H54 (cell line): ENCODE data around the gene DOCK9.
A peak's percentile ranks its signal among the peaks of the same experiment; 100 is the strongest.

Experiments used
- DNase-seq: peaks from one replicate; pipeline ENCODE4 v3.0.0; 2011; ENCODE audit warnings: low spot score, mixed read lengths; ENCODE audit not compliant: insufficient read length
- FAIRE-seq: peaks from 3 replicates; lab custom pipeline; 2011; peaks lifted over from hg19 to GRCh38; lab: Jason Lieb, UNC
- POLR2A ChIP-seq: IDR thresholded peaks from 2 replicates; pipeline ENCODE4 v1.6.1; 2011; ENCODE audit warnings: low read depth, mild to moderate bottlenecking, low read length

The DOCK9 gene

GRCh38 chr13:98918771-98919170 lies 59.1 kb downstream of the DOCK9 start:
- FAIRE-seq (no peak), DNase-seq (no peak)
- no peak for TF ChIP-seq POLR2A

- DNase-seq, result no peak
- FAIRE-seq, result no peak
- TF ChIP-seq POLR2A, result no peak
Measured at GRCh38 chr13:98917116-98917515, 60.7 kb downstream of the DOCK9 start.

GRCh38 chr13:98916403-98916802 lies 61.5 kb downstream of the DOCK9 start:
- FAIRE-seq (peak; percentile 94), DNase-seq (no peak)
- TF ChIP-seq POLR2A, result no peak

GRCh38 chr13:98915981-98916380 lies 61.9 kb downstream of the DOCK9 start:
- no peak for DNase-seq
- TF ChIP-seq POLR2A, result no peak
- FAIRE-seq, result no peak

- DNase-seq, result no peak
- FAIRE-seq, result peak; percentile 92
- TF ChIP-seq POLR2A, result no peak
Measured at GRCh38 chr13:98915563-98915962, 62.3 kb downstream of the DOCK9 start.

GRCh38 chr13:98913741-98914140 lies 64.1 kb downstream of the DOCK9 start:
- FAIRE-seq, result no peak

GRCh38 chr13:98912846-98913245 lies 65.0 kb downstream of the DOCK9 start:
- DNase-seq, result no peak
- TF ChIP-seq POLR2A, result no peak
- FAIRE-seq, result peak; percentile 83

More at GRCh38 chr13:98913741-98914140, 64.1 kb downstream of the DOCK9 start:
- no peak for TF ChIP-seq POLR2A
- no peak for DNase-seq

GRCh38 chr13:98910501-98910951 lies 67.3 kb downstream of the DOCK9 start:
- FAIRE-seq, result peak; percentile 99
- peak; percentile 56 for DNase-seq

GRCh38 chr13:98909016-98909415 lies 68.8 kb downstream of the DOCK9 start:
- no peak for TF ChIP-seq POLR2A
- no peak for FAIRE-seq
- DNase-seq, result no peak

More at GRCh38 chr13:98910501-98910951, 67.3 kb downstream of the DOCK9 start:
- no peak for TF ChIP-seq POLR2A

- FAIRE-seq, result no peak
- no peak for TF ChIP-seq POLR2A
Measured at GRCh38 chr13:98906746-98907502, 70.9 kb downstream of the DOCK9 start.

GRCh38 chr13:98905199-98905598 lies 72.7 kb downstream of the DOCK9 start:
- FAIRE-seq (peak; percentile 66), DNase-seq (no peak)
- TF ChIP-seq POLR2A, result no peak

More at GRCh38 chr13:98906746-98907502, 70.9 kb downstream of the DOCK9 start:
- no peak for DNase-seq

GRCh38 chr13:98900442-98900841 lies 77.4 kb downstream of the DOCK9 start:
- DNase-seq (no peak), FAIRE-seq (peak; percentile 97)
- TF ChIP-seq POLR2A, result no peak

- no peak for TF ChIP-seq POLR2A
- FAIRE-seq (no peak), DNase-seq (no peak)
Measured at GRCh38 chr13:98897706-98898105, 80.2 kb downstream of the DOCK9 start.

- no peak for DNase-seq
- peak; percentile 30 for FAIRE-seq
- no peak for TF ChIP-seq POLR2A
Measured at GRCh38 chr13:98896868-98897144, 81.1 kb downstream of the DOCK9 start.
